Adrenal gland (tissue), 12 donors: ENCODE measurements around the gene SOCS3. TPM values are rescaled to one million over a fixed set of nuclear protein-coding genes. Genes with fewer than 3 reads are reported as not detected.

Source experiments
- DNase-seq, 7 donors: peaks; one replicate each; pipeline ENCODE4 v3.0.0-alpha.2; 2019 to 2020
- H3K27ac ChIP-seq, 5 donors: fragments of 200-600 bp; sonication (generic) in 4 of 5; 1 replicate in 3 of 5; 2 replicates in 2 of 5; pipeline versions ENCODE4 v1.5.1 to v1.8.0; 2016 to 2020; ENCODE audit warnings: mild to moderate bottlenecking in 1 of 5
- H3K27me3 ChIP-seq: fragments of 200-600 bp; 2 replicates; pipeline ENCODE4 v1.8.0; 2021
- H3K36me3 ChIP-seq, 2 donors: fragments of 200-600 bp; replicated peaks in 1 of 2; 1 replicate in 1 of 2; 2 replicates in 1 of 2; pipeline versions ENCODE4 v1.5.1 to v1.8.0; 2018 to 2022
- H3K4me1 ChIP-seq, 2 donors: fragments of 200-600 bp; replicated peaks in 1 of 2; 1 replicate in 1 of 2; 2 replicates in 1 of 2; pipeline versions ENCODE4 v1.5.1 to v1.8.0; 2018 to 2021
- H3K4me3 ChIP-seq, 4 donors: fragments of 200-600 bp; sonication (generic) in 3 of 4; one replicate each; pipeline ENCODE4 v1.5.1; 2016 to 2018
- H3K9me3 ChIP-seq, 3 donors: fragments of 200-600 bp; sonication (generic) in 1 of 3; replicated peaks in 1 of 3; 1 replicate in 2 of 3; 2 replicates in 1 of 3; pipeline versions ENCODE4 v1.5.1 to v1.8.0; 2016 to 2021
- POLR2A ChIP-seq, 2 donors: fragments of 450-650 bp; IDR thresholded peaks; one replicate each; pipeline ENCODE4 v1.6.1; 2017; ENCODE audit warnings: antibody characterized with exemption in 2 of 2, mild to moderate bottlenecking in 2 of 2, moderate library complexity in 1 of 2
- WGBS, 4 donors: extraction: QIAGEN DNeasy Blood & Tissue Kit in 2 of 4; methylation state at CpG; one replicate each; pipeline versions ENCODE4 v1.1.5 to v1.1.7; 2013 to 2017; 5-methylcytosine and 5-hydroxymethylcytosine counted together
- intact Hi-C, 2 donors: fragments of 100-400 bp; cut with DNase I; formaldehyde crosslinking; loops; one replicate each; pipeline versions ENCODE4 v1.14.1 to v1.15.0; 2022 to 2023
- polyA plus RNA-seq, 3 donors: library from polyadenylated mRNA; stranded (reverse); fragments of 200-250 nt in 2 of 3; fragments of 350-450 nt in 1 of 3; fragmentation: Illumina TruSeq in 1 of 3; extraction: RNeasy Lipid Tissue Mini Kit (QIAGEN cat#74804) in 1 of 3; gene quantifications; one replicate each; pipeline ENCODE4 v1.2.3, GENCODE V29; 2013 to 2014
- total RNA-seq, 9 donors: library from RNA; depleted of rRNA in 4 of 9; stranded (reverse); fragments of >200 nt in 4 of 9; fragments of 120-200 nt in 1 of 9; fragmentation: NEBNext Ultra II Directional in 1 of 9; extraction: Animal tissue kit (Norgen Biotek cat#: 25700) in 1 of 9; gene quantifications; one replicate each; pipeline versions ENCODE4 v1.1.0 to v1.2.4, GENCODE V29; 2013 to 2023
- TF ChIP-seq, protein P1 (sequence below), 6 experiments: fragments of 450-650 bp in 4 of 6; fragments of 200-600 bp in 2 of 6; sonication (generic) in 1 of 6; IDR thresholded peaks; 1 replicate in 5 of 6; 2 replicates in 1 of 6; pipeline versions ENCODE4 v1.5.1 to v1.8.0; 2016 to 2021; ENCODE audit warnings: antibody characterized with exemption in 6 of 6, mild to moderate bottlenecking in 2 of 6, moderate library complexity in 1 of 6
- donor health status: healthy with polysubstance abuse.
- donor health status: Bipolar disorder and iron deficiency.
- donor health status: DM: yes; HTN: yes; CAD: no.
- donor health status: DM: no; HTN: no; CAD: no.
- donor health status: DM: no; HTN: no; CAD: no.
- donor health status: DM: yes; HTN: yes; CAD: no.

SOCS3 gene
- total and polyA plus RNA-seq, 12 donors, result 2.4 to 114 (median 39.8) TPM

GRCh38 chr17:78318843-78319242 lies 41.0 kb downstream of the SOCS3 start:
- Histone ChIP-seq H3K27ac (no peak overlapping the region), H3K27me3 (no peaks in the 10 kb centered on the region), H3K4me3 (no peak overlapping the region), H3K9me3 (no peaks in the 10 kb centered on the region), H3K4me1 (peaks cover 17 to 38% of the 10 kb centered on the region in 2 donors), H3K36me3 (no peaks in the 10 kb centered on the region)
- intact Hi-C loops, result no loop called here
- TF ChIP-seq, protein P1, sequence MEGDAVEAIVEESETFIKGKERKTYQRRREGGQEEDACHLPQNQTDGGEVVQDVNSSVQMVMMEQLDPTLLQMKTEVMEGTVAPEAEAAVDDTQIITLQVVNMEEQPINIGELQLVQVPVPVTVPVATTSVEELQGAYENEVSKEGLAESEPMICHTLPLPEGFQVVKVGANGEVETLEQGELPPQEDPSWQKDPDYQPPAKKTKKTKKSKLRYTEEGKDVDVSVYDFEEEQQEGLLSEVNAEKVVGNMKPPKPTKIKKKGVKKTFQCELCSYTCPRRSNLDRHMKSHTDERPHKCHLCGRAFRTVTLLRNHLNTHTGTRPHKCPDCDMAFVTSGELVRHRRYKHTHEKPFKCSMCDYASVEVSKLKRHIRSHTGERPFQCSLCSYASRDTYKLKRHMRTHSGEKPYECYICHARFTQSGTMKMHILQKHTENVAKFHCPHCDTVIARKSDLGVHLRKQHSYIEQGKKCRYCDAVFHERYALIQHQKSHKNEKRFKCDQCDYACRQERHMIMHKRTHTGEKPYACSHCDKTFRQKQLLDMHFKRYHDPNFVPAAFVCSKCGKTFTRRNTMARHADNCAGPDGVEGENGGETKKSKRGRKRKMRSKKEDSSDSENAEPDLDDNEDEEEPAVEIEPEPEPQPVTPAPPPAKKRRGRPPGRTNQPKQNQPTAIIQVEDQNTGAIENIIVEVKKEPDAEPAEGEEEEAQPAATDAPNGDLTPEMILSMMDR (IDR thresholded peaks at IDR 0.05), result no peak
- TF ChIP-seq POLR2A (IDR thresholded peaks at IDR 0.05), result no peak
- DNase-seq, result no peak
- 77 to 83% (median 78%) methylated on average over 7 to 8 of the region's 8 CpGs; no CpG with 5 or more reads in 1 of the 4 donors for WGBS, 4 donors

DNA sequence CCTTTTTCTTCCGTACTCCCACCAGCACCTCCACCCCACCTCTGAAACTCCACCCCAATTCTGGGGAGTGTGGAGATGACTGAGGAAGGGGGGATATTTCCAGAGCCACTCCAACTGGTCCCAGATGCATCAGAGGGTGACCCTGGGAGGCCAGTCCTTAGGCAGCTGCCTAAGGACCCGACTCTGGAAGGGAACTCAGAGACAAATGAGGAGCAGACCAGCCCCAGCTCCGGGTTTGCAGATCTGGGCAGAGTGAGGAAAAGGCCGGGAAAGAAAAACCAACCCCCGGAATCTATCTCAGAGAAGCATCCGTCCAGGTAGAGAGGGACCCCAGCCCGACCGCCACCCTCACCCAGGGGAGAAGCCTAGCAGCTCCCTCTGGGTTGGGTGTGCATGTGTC lies 41.5 kb downstream of the SOCS3 start:
- Histone ChIP-seq H3K27me3 (no peaks in the 10 kb centered on the region), H3K4me1 (peaks cover 16 to 38% of the 10 kb centered on the region in 2 donors), H3K36me3 (no peaks in the 10 kb centered on the region), H3K27ac (no peak overlapping the region), H3K9me3 (no peaks in the 10 kb centered on the region), H3K4me3 (no peak overlapping the region)
- no peak for TF ChIP-seq POLR2A (IDR thresholded peaks at IDR 0.05)
- TF ChIP-seq, protein P1 (IDR thresholded peaks at IDR 0.05), result no peak
- no peak for DNase-seq
- WGBS, 4 donors, result 60 to 87% (median 75%) methylated on average over 5 to 8 of the region's 8 CpGs
- intact Hi-C loops, result no loop called here

DNA sequence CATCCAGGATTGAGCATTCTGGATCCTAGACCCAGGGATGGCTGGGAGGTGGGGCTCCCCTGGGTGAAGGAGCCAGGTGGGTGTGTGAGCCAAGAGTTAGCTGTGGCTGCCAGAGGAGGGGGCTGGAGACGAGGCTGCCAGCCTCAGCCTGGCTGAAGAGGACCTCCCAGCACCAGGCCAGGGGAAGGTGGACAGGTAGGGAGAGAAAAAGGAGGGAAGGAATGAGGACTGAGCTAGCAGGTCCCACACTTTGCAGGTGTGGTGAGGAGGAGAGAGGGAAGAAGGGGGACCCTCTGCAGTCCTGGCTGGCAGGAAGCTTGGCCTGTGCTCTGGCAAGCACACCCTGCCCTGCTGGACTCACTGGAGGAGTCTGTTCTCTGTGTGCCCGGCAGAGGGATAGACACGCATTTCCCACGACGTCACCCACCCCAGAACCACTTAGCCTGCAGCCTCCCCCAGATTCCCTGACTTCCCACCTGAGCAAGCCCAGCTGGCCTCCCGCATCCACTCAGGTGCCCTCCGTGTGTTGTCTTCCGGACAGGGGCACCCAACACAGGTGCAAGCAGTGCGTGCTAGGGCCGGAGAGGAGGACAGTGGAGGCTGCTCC lies 42.0 kb downstream of the SOCS3 start:
- no peaks in the 10 kb centered on the region for H3K36me3 ChIP-seq
- H3K4me1 ChIP-seq, result peaks cover 16 to 37% of the 10 kb centered on the region in 2 donors
- no peaks in the 10 kb centered on the region for H3K27me3 ChIP-seq
- WGBS, 4 donors, result 76 to 84% (median 82%) methylated on average over 10 of the region's 10 CpGs
- H3K9me3 ChIP-seq, result no peaks in the 10 kb centered on the region
- no peak overlapping the region for H3K27ac ChIP-seq
- H3K4me3 ChIP-seq, result no peak overlapping the region
- no peak for DNase-seq
- intact Hi-C loops, result no loop called here
- TF ChIP-seq, protein P1 (IDR thresholded peaks at IDR 0.05), result no peak
- TF ChIP-seq POLR2A (IDR thresholded peaks at IDR 0.05), result no peak

DNA sequence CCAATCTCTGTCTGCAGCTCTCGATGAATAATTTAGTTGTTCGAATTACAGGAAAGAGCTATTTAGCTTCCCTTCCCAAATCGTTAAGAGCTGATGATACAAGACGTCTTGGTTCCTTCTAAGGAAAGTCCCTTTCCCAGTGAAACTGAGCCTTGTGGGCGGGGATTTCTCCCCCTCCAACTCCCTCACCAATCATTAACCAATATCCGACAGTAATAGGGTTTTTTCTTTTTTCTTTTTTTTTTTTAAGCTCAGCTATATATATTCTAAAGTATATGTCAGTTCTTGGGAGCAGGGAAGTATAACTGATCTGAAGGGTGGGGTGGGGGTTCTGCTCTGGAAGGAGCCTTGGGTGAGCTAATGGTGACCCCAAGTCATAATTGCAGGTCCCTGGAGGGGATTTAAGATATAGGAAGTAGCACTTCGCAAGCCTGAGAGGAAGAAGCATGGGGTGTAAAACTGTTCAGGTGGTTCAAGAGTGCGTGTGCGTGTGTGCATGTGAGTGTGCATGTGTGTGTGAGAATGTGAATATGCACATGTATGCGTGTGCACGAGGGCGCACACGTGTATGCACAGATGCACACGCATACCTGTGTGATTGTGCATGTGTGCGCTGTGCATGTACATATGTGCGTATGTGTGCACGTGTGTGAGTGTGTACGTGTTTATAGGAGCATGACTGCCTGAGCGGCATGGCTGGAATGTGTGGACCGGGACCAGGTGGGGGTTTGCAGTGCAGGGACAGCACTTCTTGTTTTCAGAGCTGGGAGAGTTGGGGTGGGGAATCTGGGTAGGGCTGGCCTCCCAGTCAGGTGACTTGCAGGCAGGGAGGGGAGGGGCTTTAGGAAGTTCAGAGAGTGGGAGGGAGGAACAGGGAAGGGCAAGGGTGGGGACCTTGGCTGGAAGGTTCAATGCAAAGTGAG lies 42.7 kb downstream of the SOCS3 start:
- H3K9me3 ChIP-seq, result no peaks in the 10 kb centered on the region
- H3K27ac ChIP-seq, result peak overlapping the region in 2 of 5 donors; percentile 78 to 92
- H3K27me3 ChIP-seq, result no peaks in the 10 kb centered on the region
- 56 to 66% (median 59%) methylated on average over 20 of the region's 20 CpGs for WGBS, 4 donors
- peak in 1 of 7 donors; percentile 39 for DNase-seq
- H3K4me1 ChIP-seq, result peaks cover 16 to 37% of the 10 kb centered on the region in 2 donors
- no peak for TF ChIP-seq POLR2A (IDR thresholded peaks at IDR 0.05)
- TF ChIP-seq, protein P1 (IDR thresholded peaks at IDR 0.05), result no peak
- intact Hi-C loops, result no loop called here
- H3K36me3 ChIP-seq, result no peaks in the 10 kb centered on the region
- H3K4me3 ChIP-seq, result no peak overlapping the region
